GM18520 (cell line): ENCODE data around the gene HCAR2.
A peak's percentile ranks its signal among the peaks of the same experiment; 100 is the strongest.
"Not testable (repeated sequence)": the region's sequence is repeated elsewhere in the genome, so short reads cannot be mapped to it uniquely, and the experiment has no call there.

Experiments used
- ATAC-seq: cut with Tn5 transposase; IDR thresholded peaks from one replicate; pipeline ENCODE4 v1.9.1; 2021; ENCODE audit not compliant: unreplicated experiment

HCAR2 gene

GRCh38 chr12:122702890-122703611, at the start of gene HCAR2:
Gene HCAR2 (minus strand): TSS chr12:122703357. CDS start chr12:122703283, 74 bp downstream.
- not testable (repeated sequence) for ATAC-seq

- ATAC-seq = peak; percentile 92
Observed at GRCh38 chr12:122752464-122753318, 49.5 kb upstream of the HCAR2 start, which contains the start of gene DENR. Gene DENR (plus strand): TSS chr12:122752824. CDS start chr12:122753702, 878 bp downstream.

DNA sequence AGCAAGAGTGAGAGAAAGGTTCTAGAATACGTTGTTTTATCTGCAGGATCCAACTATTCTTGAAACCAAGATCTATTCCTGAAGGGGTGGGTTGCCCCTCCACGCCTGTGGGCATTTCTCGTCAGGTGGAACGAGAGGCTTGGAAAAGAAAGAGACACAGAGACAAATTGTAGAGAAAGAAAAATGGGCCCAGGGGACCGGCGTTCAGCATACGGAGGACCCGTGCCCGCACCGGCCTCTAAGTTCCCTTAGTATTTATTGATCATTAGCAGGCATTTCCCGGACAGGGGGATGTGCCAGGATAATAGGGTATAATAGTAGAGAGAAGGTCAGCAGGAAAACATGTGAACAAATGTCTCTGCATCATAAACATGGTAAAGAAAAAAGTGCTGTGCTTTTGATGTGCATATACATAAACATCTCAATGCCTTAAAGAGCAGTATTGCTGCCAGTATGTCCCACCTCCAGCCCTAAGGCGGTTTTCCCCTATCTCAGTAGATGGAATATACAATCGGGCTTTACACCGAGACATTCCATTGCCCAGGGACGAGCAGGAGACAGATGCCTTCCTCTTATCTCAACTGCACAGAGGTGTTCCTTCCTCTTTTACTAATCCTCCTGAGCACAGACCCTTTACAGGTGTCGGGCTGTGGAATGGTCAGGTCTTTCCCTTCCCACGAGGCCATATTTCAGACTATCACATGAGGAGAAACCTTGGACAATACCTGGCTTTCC, 47.8 kb upstream of the HCAR2 start:
- not testable (repeated sequence) for ATAC-seq

DNA sequence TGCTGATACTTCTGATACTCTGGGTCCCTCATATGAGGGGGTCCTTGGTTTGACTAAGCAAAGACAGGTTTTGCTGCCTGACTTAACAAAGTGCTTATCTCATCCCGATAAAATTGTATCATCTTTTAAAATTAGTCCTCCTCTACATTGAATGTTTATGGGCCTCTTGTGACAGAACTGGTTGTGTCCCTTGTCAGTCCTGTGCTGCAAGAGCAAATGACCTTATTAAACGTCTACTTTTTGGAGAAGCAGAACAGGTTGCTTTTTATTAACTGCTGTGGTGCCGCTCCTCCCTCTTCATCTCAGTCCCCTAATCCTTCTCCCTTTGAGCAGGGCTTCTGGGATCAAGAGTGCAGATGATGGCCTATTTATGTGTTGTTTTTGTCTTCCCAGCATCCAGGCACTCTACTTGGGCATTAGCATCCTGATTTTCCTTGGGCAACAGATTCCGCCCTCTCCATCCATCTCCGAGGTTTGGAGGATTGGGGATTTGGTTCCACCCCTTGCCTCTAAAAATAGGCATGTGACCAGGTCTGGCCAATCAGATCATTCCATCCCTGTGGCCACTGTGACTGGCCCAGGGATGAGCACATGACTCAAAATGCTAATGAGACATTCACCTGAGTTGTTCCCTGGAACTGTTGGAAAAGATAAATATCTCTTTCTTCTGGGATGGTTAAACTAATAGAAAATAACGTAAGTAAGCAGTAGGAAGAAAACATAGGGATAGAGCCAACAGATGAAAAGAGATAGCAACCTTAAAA, 46.6 kb upstream of the HCAR2 start:
- no peak for ATAC-seq

GRCh38 chr12:122747224-122748135, 44.3 kb upstream of the HCAR2 start:
- ATAC-seq = no peak

GRCh38 chr12:122743895-122744525, 40.9 kb upstream of the HCAR2 start:
- ATAC-seq = no peak

GRCh38 chr12:122740351-122740750, 37.2 kb upstream of the HCAR2 start:
- no peak for ATAC-seq

- no peak for ATAC-seq
Observed at GRCh38 chr12:122738571-122738970, 35.4 kb upstream of the HCAR2 start.

- ATAC-seq = no peak
Observed at GRCh38 chr12:122732611-122733010, 29.5 kb upstream of the HCAR2 start.

DNA sequence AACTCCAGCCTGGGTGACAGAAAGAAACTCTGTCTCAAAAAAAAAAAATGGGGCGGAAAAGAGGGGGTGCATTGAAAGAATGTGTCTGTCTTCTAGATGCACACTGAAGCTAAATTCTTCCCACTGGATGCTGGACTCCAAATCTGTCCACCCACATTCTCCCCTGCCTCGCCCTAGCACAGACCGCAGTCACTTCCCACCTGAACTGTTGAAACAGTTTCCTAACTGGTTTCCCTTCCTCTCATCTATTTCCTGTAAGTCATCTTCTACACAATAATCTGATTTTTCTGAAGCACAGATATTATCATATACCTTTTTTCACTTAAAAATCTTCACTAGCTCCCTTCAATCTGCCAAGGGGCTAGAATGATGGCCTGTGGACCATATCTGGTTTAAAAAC, 29.0 kb upstream of the HCAR2 start:
- ATAC-seq = no peak

DNA sequence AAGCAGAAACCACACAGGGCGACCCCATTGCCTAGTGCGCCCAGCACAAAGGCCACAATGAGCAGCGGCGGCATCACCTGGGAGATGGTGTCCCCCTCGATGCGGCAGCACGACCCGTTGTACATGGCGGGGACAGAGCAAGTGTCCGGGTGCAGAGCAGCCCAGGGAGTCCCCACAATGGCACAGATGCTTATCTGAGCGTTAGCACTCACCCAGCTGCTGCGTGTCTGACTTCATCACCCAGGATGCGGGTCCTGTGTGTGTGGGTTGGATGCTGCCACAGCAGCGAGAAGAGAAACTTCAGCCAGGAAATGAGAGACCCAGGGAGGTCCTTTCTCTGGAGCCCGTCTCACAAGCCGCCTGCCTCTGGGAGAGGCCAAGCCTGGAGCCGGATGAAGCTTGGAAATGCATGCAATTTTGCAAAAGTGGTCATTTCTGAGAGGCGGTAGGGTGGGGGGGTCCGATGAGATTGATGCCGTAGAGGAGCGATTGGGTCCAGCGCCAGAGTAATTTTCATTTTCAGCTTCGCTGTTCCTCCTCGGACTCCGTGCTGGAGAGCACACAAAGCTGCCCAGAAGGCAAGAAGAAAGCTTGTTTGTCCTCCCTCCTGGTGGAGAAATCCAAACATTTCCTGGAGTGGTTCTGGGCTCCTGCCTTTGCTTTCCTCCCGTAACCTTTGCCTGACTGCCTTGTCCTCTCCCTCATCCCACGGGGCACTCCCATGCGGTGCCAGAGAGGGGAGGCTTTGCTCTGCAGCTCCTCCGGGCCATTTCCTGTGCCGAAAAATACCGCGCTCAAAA, 27.3 kb upstream of the HCAR2 start, which contains the start of gene HCAR1:
TSS of gene HCAR1 (minus strand) at position 630 of the 800 bp plus-strand sequence. CDS start at position 125, 505 bp downstream.
- no peak for ATAC-seq

DNA sequence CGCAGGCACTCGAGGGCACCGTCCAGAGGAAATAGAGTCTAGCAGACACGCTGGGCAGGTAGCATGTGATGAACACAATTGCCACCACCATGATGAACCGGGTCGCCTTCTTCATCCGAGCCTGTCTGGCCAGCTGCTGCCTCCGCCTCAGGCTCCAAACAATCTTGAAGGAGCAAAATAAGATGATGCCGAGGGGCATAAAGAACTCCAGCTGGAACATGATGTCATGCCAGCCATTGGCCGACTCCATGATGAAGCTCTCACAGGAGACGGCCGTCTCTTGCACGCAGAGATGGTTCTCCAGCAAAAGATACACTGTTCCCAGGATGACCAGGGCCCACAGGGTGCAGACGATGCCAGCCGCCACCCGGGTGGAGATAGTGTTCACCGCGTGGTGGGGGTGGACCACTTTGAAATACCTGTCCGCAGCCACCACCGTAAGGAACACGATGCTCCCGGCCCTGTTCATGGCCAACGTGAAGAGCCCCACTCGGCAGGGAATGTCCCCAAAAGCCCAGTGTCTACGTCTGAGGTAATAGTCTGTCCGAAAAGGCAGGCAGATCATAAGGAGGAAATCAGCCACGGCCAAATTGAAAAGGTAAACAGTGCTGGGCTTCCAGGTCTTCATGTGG, 26.5 kb upstream of the HCAR2 start:
- ATAC-seq = no peak

- ATAC-seq = no peak
Observed at GRCh38 chr12:122726080-122726558, 23.0 kb upstream of the HCAR2 start.

GRCh38 chr12:122725452-122726079, 22.4 kb upstream of the HCAR2 start:
- no peak for ATAC-seq

- no peak for ATAC-seq
Observed at GRCh38 chr12:122724641-122725243, 21.6 kb upstream of the HCAR2 start.

DNA sequence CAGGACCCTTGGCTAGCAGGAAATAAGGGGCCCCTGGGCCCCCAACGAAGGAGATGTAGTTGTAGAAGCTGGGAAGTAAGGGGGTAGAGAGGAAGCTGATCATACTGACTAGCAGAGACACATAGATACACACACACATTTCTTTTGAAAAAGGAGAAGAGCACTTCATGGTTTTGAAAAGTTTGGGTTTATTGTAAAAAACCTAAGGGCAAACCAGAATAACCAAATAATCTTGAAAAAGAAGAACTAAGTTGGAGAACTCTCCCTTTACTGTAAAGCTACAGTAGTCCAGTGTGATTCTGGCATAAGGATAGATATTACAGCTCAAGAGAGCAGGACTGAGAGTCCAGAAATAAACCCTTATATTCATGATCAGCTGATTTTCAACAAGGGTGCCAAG, 19.2 kb upstream of the HCAR2 start:
- no peak for ATAC-seq
